K562 (cell line): ENCODE measurements around the gene TMEM60. TPM values are rescaled to one million over a fixed set of nuclear protein-coding genes. Genes with fewer than 3 reads are reported as not detected.

Source experiments
- BRD9 ChIP-seq: fragments of 450-650 bp; IDR thresholded peaks from 2 replicates; pipeline ENCODE4 v1.6.1; 2018; ENCODE audit warnings: low read depth; ENCODE audit not compliant: partially characterized antibody
- E2F3 ChIP-seq: fragments of 250-450 bp; sonication (Bioruptor Pico); IDR thresholded peaks from 2 replicates; pipeline ENCODE4 v1.4.0; 2020; ENCODE audit warnings: mild to moderate bottlenecking
- E2F4 ChIP-seq: sonication (generic); formaldehyde crosslinking; IDR thresholded peaks from 2 replicates; pipeline ENCODE4 v1.8.0; 2022; ENCODE audit warnings: mild to moderate bottlenecking, low read depth, missing genetic modification reagents
- ELF1 ChIP-seq: fragments of 200-800 bp; sonication (Bioruptor generic); IDR thresholded peaks from 2 replicates; pipeline ENCODE4 v1.6.1; 2016; ENCODE audit warnings: missing genetic modification characterization, missing compliant biosample characterization
- GATAD2B ChIP-seq: fragments of 450-650 bp; IDR thresholded peaks from 2 replicates; pipeline ENCODE4 v1.6.1; 2017; ENCODE audit warnings: mild to moderate bottlenecking, borderline replicate concordance
- HDAC8 ChIP-seq: fragments of 450-650 bp; IDR thresholded peaks from 2 replicates; pipeline ENCODE4 v1.6.1; 2016; ENCODE audit warnings: mild to moderate bottlenecking, missing genetic modification characterization, moderate library complexity, missing compliant biosample characterization
- HNRNPL ChIP-seq: fragments of 200-400 bp; formaldehyde crosslinking; IDR thresholded peaks from 2 replicates; pipeline ENCODE4 v1.6.1; 2017; ENCODE audit warnings: low read depth, mild to moderate bottlenecking, low read length
- KHSRP ChIP-seq: fragments of 450-650 bp; IDR thresholded peaks from 2 replicates; pipeline ENCODE4 v1.6.1; 2017
- MCM3 ChIP-seq: fragments of 450-650 bp; IDR thresholded peaks from 2 replicates; pipeline ENCODE4 v1.6.1; 2016
- MXI1 ChIP-seq: IDR thresholded peaks from 2 replicates; pipeline ENCODE4 v1.6.1; 2011; ENCODE audit warnings: low read depth, mild to moderate bottlenecking, improper control_type of control experiment, low read length
- MYC ChIP-seq, 2 experiments: fragments of 250-450 bp in 1 of 2; sonication (Bioruptor Pico) in 1 of 2; IDR thresholded peaks; 2 replicates each; pipeline versions ENCODE4 v1.5.1 to v1.6.1; 2012 to 2021; ENCODE audit warnings: low read depth in 2 of 2, borderline replicate concordance in 1 of 2, improper control_type of control experiment in 1 of 2, low read length in 1 of 2, mild to moderate bottlenecking in 1 of 2, moderate library complexity in 1 of 2
- NKRF ChIP-seq: fragments of 450-650 bp; IDR thresholded peaks from 2 replicates; pipeline ENCODE4 v1.6.1; 2016; ENCODE audit warnings: borderline replicate concordance
- PCBP2 ChIP-seq: fragments of 200-400 bp; formaldehyde crosslinking; IDR thresholded peaks from 2 replicates; pipeline ENCODE4 v1.6.1; 2018; ENCODE audit warnings: low read length, low read depth, mild to moderate bottlenecking, moderate library complexity; ENCODE audit not compliant: poor library complexity, severe bottlenecking
- POLR2A ChIP-seq: fragments of 450-650 bp; conservative IDR thresholded peaks from 2 replicates; pipeline ENCODE4 v1.6.1; 2016
- POLR2AphosphoS2 ChIP-seq: IDR thresholded peaks from 2 replicates; pipeline ENCODE4 v1.6.1; 2012; ENCODE audit warnings: low read length, improper control_type of control experiment
- POLR2B ChIP-seq: fragments of 450-650 bp; IDR thresholded peaks from 2 replicates; pipeline ENCODE4 v1.6.1; 2018; ENCODE audit warnings: low read depth; ENCODE audit not compliant: partially characterized antibody
- PRDM10 ChIP-seq: fragments of 450-650 bp; IDR thresholded peaks from 2 replicates; pipeline ENCODE4 v1.6.1; 2018; ENCODE audit not compliant: partially characterized antibody
- SAFB ChIP-seq: fragments of 200-400 bp; formaldehyde crosslinking; IDR thresholded peaks from 2 replicates; pipeline ENCODE4 v1.6.1; 2017; ENCODE audit warnings: low read depth, low read length, borderline replicate concordance
- SAP30 ChIP-seq: fragments of 200-600 bp; sonication (generic); IDR thresholded peaks from 2 replicates; pipeline ENCODE4 v1.6.1; 2012; ENCODE audit warnings: borderline replicate concordance, low read depth, mild to moderate bottlenecking, moderate library complexity, low read length, control low read depth, inconsistent platforms; ENCODE audit not compliant: insufficient read depth, poor library complexity, severe bottlenecking
- TCFL5 ChIP-seq: fragments of 250-450 bp; sonication (Bioruptor Pico); conservative IDR thresholded peaks from 2 replicates; pipeline ENCODE4 v1.6.1; 2021; ENCODE audit warnings: mild to moderate bottlenecking, moderate library complexity, matching md5 sums
- ZBTB17 ChIP-seq: fragments of 450-650 bp; formaldehyde crosslinking; IDR thresholded peaks from 2 replicates; pipeline ENCODE4 v1.4.0; 2020; ENCODE audit warnings: mild to moderate bottlenecking
- ZNF76 ChIP-seq: fragments of 250-450 bp; sonication (Bioruptor Pico); IDR thresholded peaks from 2 replicates; pipeline ENCODE4 v1.4.0; 2020; ENCODE audit warnings: mild to moderate bottlenecking, moderate library complexity, borderline replicate concordance
- polyA plus RNA-seq, 8 experiments: library from polyadenylated mRNA; depleted of rRNA in 4 of 8; stranded (reverse) in 5 of 8; unstranded in 3 of 8; fragments of >200 nt; fragmentation: Nextera tagmentation in 2 of 8; fragmentation: Illumina TruSeq in 1 of 8; extraction: Ambion mirVana in 2 of 8; extraction: Trizol in 1 of 8; gene quantifications; 2 replicates each; pipeline versions ENCODE4 v1.2.1 to v1.2.3, GENCODE V29; 2011 to 2014; ENCODE audit warnings: inconsistent platforms in 1 of 8, missing spikeins in 1 of 8
- total RNA-seq, 7 experiments: library from RNA; depleted of rRNA in 6 of 7; stranded (reverse); fragments of >200 nt in 6 of 7; fragmentation: Illumina TruSeq in 2 of 7; extraction: Trizol in 2 of 7; gene quantifications; 2 replicates each; pipeline versions ENCODE4 v1.2.1 to v1.2.3, GENCODE V29; 2011 to 2021; ENCODE audit warnings: low replicate concordance in 1 of 7

Gene TMEM60
- total and polyA plus RNA-seq, 9 of the 15 experiments (the other 6 are each of a cell fraction or from before 2014, with no cell fraction given), result 12.5 to 140 (median 38.4) TPM

- TF ChIP-seq MCM3, result no peak
- no peak for TF ChIP-seq SAFB
- no peak for TF ChIP-seq KHSRP
- TF ChIP-seq ZBTB17, result 0 out of 2 replicates have a peak, but pooled peaks have one; percentile 66
- TF ChIP-seq MXI1, result 0 out of 2 replicates have a peak, but pooled peaks have one; percentile 16
- no peak for TF ChIP-seq GATAD2B
- peak; percentile 63 for TF ChIP-seq POLR2B
- no peak for TF ChIP-seq HDAC8 (tag)
- peak; percentile 56 for TF ChIP-seq BRD9
- no peak for TF ChIP-seq HNRNPL
- TF ChIP-seq TCFL5 (CRISPR knock-in tag), result no peak; the same call in 1 of the 2 replicates
- no peak for TF ChIP-seq POLR2AphosphoS2
- TF ChIP-seq PCBP2, result no peak
- 0 out of 2 replicates have a peak, but pooled peaks have one; percentile 35 for TF ChIP-seq MYC (IDR thresholded peaks at IDR 0.05; ENCODE audit: low read depth, low read length)
- peak; percentile 40; the same call in 1 of the 2 replicates for TF ChIP-seq MYC (CRISPR knock-in tag; IDR thresholded peaks at IDR 0.05; ENCODE audit: borderline replicate concordance, low read depth)
- TF ChIP-seq ZNF76 (CRISPR knock-in tag), result peak; percentile 78; the same call in 1 of the 2 replicates
- TF ChIP-seq E2F4 (CRISPR knock-in tag), result peak; percentile 55; the same call in 1 of the 2 replicates
- 0 out of 2 replicates have a peak, but pooled peaks have one; percentile 27 for TF ChIP-seq E2F3
- TF ChIP-seq ELF1, result peak; percentile 83; the same call in 1 of the 2 replicates
- TF ChIP-seq POLR2A, result peak; percentile 81
- TF ChIP-seq SAP30, result peak; percentile 87
- TF ChIP-seq NKRF, result peak; percentile 93
- TF ChIP-seq PRDM10, result no peak
Observed at GRCh38 chr7:77797734-77798393, 370 bp downstream of the TMEM60 start (continued).
